Brain microvascular endothelial cell (primary cell): ENCODE results near the gene PRSS38.

Experiments
- DNase-seq: peaks from one replicate; pipeline ENCODE4 v3.0.0-alpha.2; 2020
- H3K27ac ChIP-seq: fragments of 250-450 bp; sonication (Bioruptor Pico); 2 replicates; pipeline ENCODE4 v1.5.1; 2020; ENCODE audit warnings: mild to moderate bottlenecking, moderate library complexity
- H3K27me3 ChIP-seq: fragments of 250-450 bp; sonication (Bioruptor Pico); replicated peaks from 2 replicates; pipeline ENCODE4 v1.5.1; 2020; ENCODE audit warnings: mild to moderate bottlenecking
- H3K36me3 ChIP-seq: fragments of 250-450 bp; sonication (Bioruptor Pico); replicated peaks from 2 replicates; pipeline ENCODE4 v1.5.1; 2020; ENCODE audit warnings: mild to moderate bottlenecking
- H3K4me3 ChIP-seq: 2 replicates; pipeline ENCODE4 v1.5.1; 2011; ENCODE audit warnings: low read depth, mild to moderate bottlenecking, control low read depth, low read length, moderate library complexity
- in situ Hi-C: cut with HindIII; loops from 2 replicates; pipeline ENCODE4 v1.10.0; 2017; ENCODE audit warnings: low sequenced_read_pairs, low pct_ligation_motif_present
- TF ChIP-seq, protein P1 (sequence below): IDR thresholded peaks from 2 replicates; pipeline ENCODE4 v1.5.1; 2011; ENCODE audit warnings: low read depth, mild to moderate bottlenecking, moderate library complexity, low read length, control low read depth, inconsistent platforms; ENCODE audit errors: missing control alignments

The PRSS38 gene

DNA sequence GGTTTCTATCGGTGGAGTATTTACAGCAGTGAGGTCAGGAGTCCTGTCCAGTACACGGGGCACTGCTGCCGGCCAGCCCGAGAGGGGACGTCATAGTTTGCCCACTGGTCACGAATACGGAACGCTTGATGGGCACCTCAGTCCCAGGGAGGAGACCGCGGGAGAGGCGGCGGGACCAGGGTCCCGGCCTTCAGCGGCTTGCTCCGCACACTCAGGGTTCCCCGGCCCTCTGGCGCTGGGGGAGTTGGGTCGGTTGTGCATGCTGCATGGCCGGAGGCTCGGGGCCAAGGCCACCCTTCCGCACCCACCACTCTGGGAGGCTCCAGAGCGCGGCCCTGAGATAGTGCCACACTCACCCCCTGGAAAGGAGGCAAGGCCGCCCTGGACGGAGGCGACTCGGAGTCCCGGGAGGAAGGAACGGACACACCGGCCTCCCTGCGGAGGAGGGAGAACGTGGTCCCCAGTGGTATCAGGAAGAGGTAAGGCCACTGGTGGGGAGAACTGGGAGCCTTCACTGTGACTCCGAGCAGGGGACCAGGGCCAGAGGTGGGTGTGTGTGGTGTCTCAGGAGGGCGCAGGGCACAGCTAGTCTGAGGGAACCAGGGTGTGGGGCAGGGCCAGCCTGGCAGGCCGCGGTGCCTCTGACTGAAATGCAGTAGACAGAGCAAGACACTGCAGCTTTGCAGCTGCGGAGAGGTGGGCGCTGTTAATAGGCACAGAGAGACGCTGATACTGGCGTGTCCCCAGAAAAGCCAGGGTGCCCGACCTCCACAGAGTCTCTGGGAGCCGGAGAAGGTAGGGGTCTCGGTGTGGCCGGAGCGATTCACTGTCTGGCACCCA is 28.6 kb upstream of the PRSS38 start:
- no peak overlapping the region for H3K27ac ChIP-seq
- TF ChIP-seq, protein P1, sequence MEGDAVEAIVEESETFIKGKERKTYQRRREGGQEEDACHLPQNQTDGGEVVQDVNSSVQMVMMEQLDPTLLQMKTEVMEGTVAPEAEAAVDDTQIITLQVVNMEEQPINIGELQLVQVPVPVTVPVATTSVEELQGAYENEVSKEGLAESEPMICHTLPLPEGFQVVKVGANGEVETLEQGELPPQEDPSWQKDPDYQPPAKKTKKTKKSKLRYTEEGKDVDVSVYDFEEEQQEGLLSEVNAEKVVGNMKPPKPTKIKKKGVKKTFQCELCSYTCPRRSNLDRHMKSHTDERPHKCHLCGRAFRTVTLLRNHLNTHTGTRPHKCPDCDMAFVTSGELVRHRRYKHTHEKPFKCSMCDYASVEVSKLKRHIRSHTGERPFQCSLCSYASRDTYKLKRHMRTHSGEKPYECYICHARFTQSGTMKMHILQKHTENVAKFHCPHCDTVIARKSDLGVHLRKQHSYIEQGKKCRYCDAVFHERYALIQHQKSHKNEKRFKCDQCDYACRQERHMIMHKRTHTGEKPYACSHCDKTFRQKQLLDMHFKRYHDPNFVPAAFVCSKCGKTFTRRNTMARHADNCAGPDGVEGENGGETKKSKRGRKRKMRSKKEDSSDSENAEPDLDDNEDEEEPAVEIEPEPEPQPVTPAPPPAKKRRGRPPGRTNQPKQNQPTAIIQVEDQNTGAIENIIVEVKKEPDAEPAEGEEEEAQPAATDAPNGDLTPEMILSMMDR, result no peak
- in situ Hi-C loops, result no loop called here
- peaks cover 9% of the 10 kb centered on the region for H3K27me3 ChIP-seq
- peak overlapping the region; percentile 48 for H3K4me3 ChIP-seq
- H3K36me3 ChIP-seq, result no peaks in the 10 kb centered on the region
- no peak for DNase-seq

DNA sequence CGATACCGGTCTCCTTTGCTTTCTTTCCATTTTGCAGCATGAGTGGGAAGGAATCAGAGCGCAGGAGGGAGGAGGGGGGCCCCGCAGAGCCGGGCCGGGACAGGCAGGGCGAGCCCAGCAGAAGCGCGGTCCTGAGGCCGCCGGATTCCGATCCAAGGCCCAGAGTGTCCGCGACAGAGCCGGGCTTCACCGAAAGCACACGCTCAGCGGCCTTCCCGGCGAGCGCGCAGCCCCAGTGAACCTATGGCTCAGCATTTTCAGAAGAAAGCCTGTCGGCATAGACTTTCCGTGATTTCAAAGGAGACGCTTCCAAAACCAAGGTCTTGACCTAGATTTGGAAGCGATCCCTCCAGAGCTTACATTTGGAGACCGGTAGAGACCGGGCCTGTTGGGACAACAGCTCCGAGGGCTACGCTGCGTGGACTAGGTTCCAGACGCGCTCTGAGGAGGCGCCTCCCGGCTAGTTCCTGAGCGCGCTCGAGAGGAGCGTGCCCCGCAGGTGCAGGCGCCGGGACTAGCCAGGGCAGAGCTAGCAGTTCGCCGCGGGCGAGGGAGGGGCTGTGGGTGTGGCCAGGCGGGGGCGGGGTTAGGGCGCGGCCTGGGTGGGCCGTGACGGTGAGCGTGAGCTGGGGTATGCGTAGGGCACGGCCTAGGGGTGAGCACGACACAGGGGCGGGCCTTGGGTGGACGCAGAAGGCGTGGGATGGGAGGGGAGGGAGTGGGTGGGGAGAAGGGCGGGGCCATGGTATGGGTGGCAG is 27.8 kb upstream of the PRSS38 start:
- DNase-seq, result peak; percentile 64
- in situ Hi-C loops, result no loop called here
- Histone ChIP-seq H3K27ac (no peak overlapping the region), H3K36me3 (no peaks in the 10 kb centered on the region), H3K4me3 (peak overlapping the region; percentile 48), H3K27me3 (peaks cover 9% of the 10 kb centered on the region)
- TF ChIP-seq, protein P1, result no peak

GRCh38 chr1:227788271-227789083 is 27.0 kb upstream of the PRSS38 start:
- Histone ChIP-seq H3K27ac (no peak overlapping the region), H3K36me3 (no peaks in the 10 kb centered on the region), H3K4me3 (peak overlapping the region; percentile 48), H3K27me3 (peaks cover 9% of the 10 kb centered on the region)
- TF ChIP-seq, protein P1, result no peak
- in situ Hi-C loops, result no loop called here
- DNase-seq, result no peak

DNA sequence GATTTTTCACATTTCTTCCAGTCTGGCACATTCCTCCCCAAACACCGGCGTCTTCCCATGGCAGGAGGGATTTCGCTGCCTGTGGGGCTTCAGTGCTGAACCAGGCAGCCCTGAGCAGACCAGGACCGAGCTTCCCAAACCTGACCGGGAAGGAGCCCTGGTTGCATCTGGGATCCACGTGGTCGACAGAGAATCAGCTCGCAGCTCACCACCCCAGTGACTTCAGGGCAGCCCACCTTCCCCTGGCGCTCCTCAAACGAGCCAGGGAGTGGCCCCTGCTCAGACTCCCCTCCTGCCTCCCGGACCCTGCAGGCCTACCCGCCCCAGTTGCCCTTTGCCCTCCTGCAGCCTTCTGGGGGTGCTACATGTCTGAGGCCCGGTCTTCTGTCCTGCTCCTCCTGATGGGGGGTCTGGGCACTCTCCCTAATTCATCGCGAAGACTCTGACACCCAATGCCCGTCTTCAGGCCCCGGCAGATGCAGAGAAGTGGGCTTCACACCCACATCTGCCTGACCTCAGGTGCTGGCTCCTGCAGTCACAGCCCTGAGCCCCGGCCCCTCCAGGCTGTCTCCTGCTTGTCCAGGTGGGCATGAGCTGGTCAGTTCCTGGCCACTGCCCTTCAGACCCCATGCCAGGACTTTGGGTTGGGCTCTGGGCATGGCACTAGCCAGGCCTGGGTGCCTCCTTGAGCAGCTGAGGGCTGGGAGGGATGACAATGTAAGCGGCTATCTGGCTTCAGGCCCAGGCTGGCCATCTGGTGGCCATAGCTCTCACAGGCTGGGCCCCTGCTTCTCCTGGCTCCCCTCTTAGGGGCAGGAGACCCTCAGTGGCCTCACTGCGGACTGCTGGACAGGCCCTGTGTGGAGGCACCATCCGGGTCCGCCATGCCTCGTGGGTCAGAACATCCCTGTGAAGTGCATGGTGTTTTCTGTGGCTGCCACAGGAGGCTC is 26.1 kb upstream of the PRSS38 start:
- H3K4me3 ChIP-seq, result no peak overlapping the region
- in situ Hi-C loops, result no loop called here
- H3K27me3 ChIP-seq, result peaks cover 9% of the 10 kb centered on the region

More for the DNA sequence above, 26.1 kb upstream of the PRSS38 start:
- Histone ChIP-seq H3K27ac (no peak overlapping the region), H3K36me3 (no peaks in the 10 kb centered on the region)
- TF ChIP-seq, protein P1, result peak; percentile 38
- DNase-seq, result no peak
